ENCODE measurements around the gene AP1G2. TPM values are rescaled to one million over a fixed set of nuclear protein-coding genes. Genes with fewer than 3 reads are reported as not detected.

Gene AP1G2
- total RNA-seq, 1 donor from 2014 or later, result 6.7 TPM

DNA sequence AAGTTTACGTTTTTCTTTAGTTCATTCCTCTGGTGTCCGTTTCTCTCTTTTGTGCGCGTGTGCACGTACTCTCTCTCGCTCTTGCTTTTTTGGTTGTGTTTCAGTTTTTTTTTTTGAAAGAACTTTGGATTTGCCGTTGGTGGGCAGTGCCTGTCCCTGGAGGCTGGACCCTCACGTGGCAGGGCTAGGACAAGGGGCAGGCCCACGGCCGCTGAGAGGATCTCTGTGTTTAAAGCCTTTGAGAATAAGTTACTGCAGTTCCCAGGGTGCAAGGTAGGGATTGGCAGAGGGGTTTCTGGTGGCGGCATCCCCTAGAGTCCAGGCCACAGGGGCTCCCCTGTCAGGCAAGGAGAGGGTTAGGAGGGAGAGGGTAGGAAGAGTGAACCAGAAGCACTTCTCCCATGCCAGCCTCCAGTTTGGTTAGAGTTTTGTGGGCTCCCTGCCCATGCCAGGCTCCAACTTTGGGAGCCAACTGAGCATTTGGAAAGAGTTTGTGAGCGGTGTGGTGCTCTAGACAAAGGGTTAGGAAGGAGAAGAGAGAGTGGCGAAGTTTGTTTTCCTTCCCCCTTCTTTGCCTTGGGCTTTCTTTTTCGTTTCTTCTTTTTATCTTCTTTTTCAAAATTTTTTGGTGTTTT lies 46.6 kb downstream of the AP1G2 start:
- no peak for DNase-seq (ENCODE audit: low read depth, low spot score)

DNA sequence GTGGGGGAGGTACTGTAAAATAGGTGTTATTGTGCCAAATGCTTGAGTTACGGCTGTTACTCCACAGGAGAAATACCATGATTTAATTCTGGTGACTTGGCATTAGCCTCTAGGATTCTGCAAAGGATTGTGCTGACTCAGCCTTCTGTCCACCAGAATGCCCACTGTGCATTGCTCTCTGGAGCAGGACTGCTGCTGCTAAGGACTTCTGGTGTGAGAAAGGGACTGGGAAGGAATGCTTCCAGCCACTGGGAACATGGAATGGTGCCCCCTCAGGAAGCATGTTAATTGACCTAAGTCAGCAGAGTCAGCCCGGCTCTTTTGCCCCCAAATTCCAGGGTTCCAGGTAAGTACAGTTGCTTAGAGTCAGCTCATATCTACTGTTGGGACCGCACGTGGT lies 48.9 kb downstream of the AP1G2 start:
- no peak for DNase-seq (ENCODE audit: low read depth, low spot score)

DNA sequence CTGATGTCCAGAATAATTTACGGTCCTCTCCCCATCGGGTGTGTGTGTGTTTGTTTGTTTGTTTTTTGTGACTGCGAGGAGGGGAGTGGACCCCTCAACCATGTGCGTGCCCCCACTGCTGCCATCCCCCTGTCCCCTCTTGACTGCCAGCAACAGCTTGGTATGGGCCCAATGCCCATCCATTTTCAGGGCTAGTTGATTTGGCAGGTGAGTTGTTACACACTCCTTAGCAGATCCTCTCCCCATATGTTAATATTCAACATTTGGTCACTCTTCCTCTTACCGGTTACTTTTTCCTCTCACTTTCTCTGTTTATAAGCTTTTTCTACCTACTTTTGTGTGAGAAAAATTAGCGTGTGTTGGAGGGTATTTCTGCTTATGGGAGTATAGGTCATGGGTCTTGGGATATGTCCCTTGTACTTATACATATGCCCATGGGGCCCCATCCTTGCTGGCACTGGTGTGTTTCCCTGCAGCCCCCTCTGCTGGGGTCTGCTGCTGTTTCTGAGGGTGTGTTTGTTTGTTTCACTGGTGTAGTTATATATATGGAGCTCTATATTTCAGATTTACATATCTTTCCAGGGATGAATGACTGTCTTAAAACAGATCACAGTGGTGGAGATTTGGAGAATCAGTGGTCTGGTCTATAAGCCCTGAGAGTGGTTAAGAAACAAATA lies 49.8 kb downstream of the AP1G2 start:
- DNase-seq (ENCODE audit: low read depth, low spot score), result no peak

DNA sequence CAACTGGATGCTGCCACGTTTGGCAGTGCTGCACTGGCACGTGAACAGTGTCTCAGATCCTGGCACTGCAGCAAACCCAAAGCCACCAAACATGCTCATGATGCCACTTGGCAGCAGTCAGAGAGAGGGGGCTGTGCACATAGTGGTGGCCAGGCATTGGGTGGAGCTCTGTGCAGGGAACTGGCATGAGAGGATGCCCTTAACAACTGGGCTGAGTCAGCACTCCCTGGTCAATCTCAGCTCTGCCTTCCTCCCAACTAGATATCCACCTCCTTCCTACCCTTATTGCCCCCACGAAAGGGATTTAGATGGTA lies 53.0 kb downstream of the AP1G2 start:
- DNase-seq (ENCODE audit: low read depth, low spot score), result no peak

DNA sequence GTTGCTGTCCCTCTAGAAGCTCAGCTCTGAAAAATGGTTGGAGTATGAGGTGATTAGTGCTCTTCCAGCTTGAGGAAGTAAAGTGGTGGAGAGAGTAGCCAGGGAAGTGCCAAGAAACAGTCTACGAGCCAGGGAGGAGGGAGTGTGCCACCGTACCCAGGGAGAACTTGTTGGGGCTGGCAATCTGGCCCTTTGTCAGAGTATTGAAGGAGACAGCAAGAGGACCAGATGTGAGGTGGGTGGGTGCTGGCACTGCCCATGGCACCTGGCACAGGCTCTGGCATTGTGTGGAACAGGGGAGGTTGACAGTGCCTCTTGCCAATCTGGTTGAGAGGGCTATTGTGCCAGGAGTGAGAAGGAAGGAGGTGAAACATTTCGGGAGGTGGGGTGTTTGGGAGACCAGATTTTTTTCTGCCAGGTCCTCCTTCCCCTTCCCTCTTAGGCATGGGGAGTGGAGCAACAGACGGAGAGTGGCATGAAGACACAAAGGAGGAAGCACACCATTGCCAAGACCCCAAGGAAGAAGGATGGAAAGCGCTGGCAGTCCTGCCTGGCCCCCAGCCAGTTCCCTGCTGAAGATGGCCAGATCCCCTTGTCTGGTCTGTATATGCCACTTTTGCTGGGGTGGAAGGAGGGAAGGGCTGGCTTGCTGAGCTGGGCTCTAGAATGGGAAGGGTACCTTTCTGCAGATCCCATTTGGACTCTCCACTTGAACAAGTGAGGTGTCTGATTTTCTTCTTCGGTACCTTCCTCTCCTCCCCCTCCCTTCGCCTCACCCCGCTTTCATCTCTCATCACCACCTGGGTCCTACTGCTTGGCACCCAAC lies 53.6 kb downstream of the AP1G2 start:
- DNase-seq (ENCODE audit: low read depth, low spot score), result no peak

DNA sequence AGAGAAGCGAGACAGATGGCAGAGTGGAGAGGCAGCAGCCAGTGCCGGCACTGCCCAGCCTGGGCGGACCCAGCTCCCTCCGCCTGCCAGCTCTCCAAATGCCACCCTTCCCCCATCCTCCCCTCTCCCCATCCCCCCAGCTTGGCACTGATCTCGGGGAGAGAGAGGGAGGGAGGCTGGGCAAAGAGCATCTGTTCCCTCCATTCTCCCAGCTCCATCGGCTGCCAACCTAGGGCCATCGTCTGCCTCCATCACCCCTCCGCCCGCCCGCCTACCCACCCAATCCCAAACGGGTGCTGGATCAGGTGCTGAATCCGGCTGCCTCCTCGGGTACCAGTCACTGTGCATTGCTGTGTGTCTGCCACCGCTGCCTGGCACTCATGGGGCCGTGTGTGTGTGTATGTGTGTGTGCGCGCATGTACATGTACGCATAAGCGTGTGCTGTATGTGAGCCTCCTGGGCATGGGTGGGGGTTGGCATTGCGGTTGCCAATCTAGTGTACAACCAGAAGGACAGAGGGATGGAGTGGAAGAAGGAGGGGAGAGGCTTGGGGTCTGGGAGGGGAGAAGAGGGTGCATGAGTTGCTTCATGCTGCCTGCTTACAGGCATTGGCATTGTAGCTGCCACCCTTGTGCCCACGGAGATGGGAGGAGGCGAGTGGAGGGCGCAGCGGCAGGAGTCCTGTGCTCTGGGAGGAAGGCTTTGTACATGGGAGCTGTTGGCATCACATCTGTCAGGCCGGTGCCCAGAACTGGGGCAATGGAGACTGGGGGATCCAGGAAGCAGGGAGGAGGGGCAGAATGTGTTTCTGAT lies 54.4 kb downstream of the AP1G2 start:
- no peak for DNase-seq (ENCODE audit: low read depth, low spot score)

DNA sequence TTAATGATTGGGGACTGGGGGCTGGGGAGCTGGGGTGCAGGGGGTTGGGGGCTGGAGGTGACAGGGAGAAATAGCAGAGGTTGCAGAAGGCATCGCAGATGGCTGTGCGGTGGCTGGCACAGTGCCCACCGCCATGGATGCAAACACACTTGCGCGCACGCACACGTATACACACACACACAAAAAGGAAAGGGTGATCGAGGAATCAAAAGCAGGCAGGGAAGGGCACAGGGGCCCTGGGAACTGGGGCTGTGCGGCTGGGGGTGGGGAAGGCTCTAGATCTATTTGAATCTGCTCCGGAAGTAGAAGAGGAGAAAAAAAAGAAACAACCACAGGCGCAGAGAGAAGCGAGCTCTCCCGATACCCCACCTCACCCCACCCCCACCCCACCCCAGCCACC lies 55.4 kb downstream of the AP1G2 start:
- no peak for DNase-seq (ENCODE audit: low read depth, low spot score)

Other genes starting within 250 kb of the AP1G2 start
- gene PABPN1, start 246.3 kb downstream of the AP1G2 start, total RNA-seq, result 132 and 144 TPM in 2 replicates
- 0.99 and 5.7 TPM in 2 replicates for gene SLC22A17, start 214.9 kb downstream of the AP1G2 start, total RNA-seq
- gene EFS, start 202.6 kb downstream of the AP1G2 start, total RNA-seq, result not detected in 2 replicates
- not detected in 2 replicates for gene IL25, start 195.0 kb downstream of the AP1G2 start, total RNA-seq
- gene CMTM5, start 190.7 kb downstream of the AP1G2 start, total RNA-seq, result not detected in 2 replicates
- gene MYH6, start 159.5 kb downstream of the AP1G2 start, total RNA-seq, result not detected in 2 replicates
- not detected in 2 replicates for gene MYH7, start 132.1 kb downstream of the AP1G2 start, total RNA-seq
- 51.7 and 58.2 TPM in 2 replicates for gene NGDN, start 98.1 kb downstream of the AP1G2 start, total RNA-seq
- gene ZFHX2, start 16.0 kb downstream of the AP1G2 start, total RNA-seq, result 0.26 and 0.49 TPM in 2 replicates
- 12.2 and 15.7 TPM in 2 replicates for gene THTPA, start 11.5 kb downstream of the AP1G2 start, total RNA-seq
- not detected in 2 replicates for gene JPH4, start 11.0 kb upstream of the AP1G2 start, total RNA-seq
- 0.07 and 0.21 TPM in 2 replicates for gene DHRS2, start 68.6 kb upstream of the AP1G2 start, total RNA-seq